Astrocyte (in vitro differentiated cells and primary cell): ENCODE data around the gene CBLC. TPM values are rescaled to one million over a fixed set of nuclear protein-coding genes. Genes with fewer than 3 reads are reported as not detected.
A peak's percentile ranks its signal among the peaks of the same experiment; 100 is the strongest.

Source experiments
- DNase-seq: peaks from one replicate; pipeline ENCODE4 v3.0.0-alpha.2; 2010; ENCODE audit warnings: low read depth
- FAIRE-seq: peaks from 2 replicates; lab custom pipeline; 2011; peaks lifted over from hg19 to GRCh38; lab: Jason Lieb, UNC
- H2AFZ ChIP-seq: 2 replicates; pipeline ENCODE4 v1.6.0; 2012; ENCODE audit warnings: low read depth, low read length, inconsistent platforms
- H3K27ac ChIP-seq: 2 replicates; pipeline ENCODE4 v1.5.1; 2011; ENCODE audit warnings: low read depth, low read length, inconsistent platforms
- H3K27me3 ChIP-seq: 2 replicates; pipeline ENCODE4 v1.6.0; 2011; ENCODE audit warnings: low read length, inconsistent platforms; ENCODE audit not compliant: insufficient read depth
- H3K36me3 ChIP-seq: 2 replicates; pipeline ENCODE4 v1.5.1; 2011; ENCODE audit warnings: low read length, inconsistent platforms; ENCODE audit not compliant: insufficient read depth
- H3K4me1 ChIP-seq: 2 replicates; pipeline ENCODE4 v1.5.1; 2011; ENCODE audit warnings: low read length, inconsistent platforms; ENCODE audit not compliant: insufficient read depth
- H3K4me2 ChIP-seq: 2 replicates; pipeline ENCODE4 v1.6.0; 2012; ENCODE audit warnings: low read length, inconsistent platforms
- H3K4me3 ChIP-seq: 2 replicates; pipeline ENCODE4 v1.5.1; 2011; ENCODE audit warnings: low read depth, mild to moderate bottlenecking, low read length, inconsistent platforms; ENCODE audit not compliant: insufficient read depth
- H3K79me2 ChIP-seq: 2 replicates; pipeline ENCODE4 v1.6.0; 2012; ENCODE audit warnings: mild to moderate bottlenecking, low read length, inconsistent platforms; ENCODE audit not compliant: insufficient read depth
- H3K9ac ChIP-seq: 2 replicates; pipeline ENCODE4 v1.6.0; 2012; ENCODE audit warnings: mild to moderate bottlenecking, low read length, inconsistent platforms
- H3K9me3 ChIP-seq: 2 replicates; pipeline ENCODE4 v1.5.1; 2012; ENCODE audit warnings: low read depth, mild to moderate bottlenecking, low read length, inconsistent platforms; ENCODE audit not compliant: insufficient read depth
- H4K20me1 ChIP-seq: 2 replicates; pipeline ENCODE4 v1.6.0; 2012; ENCODE audit warnings: low read length, inconsistent platforms; ENCODE audit not compliant: insufficient read depth
- H3K27ac Mint-ChIP-seq: one replicate; pipeline ENCODE4 v1.8.0; 2021; ENCODE audit warnings: mild to moderate bottlenecking, mixed read lengths; ENCODE audit not compliant: unreplicated experiment
- H3K27me3 Mint-ChIP-seq: one replicate; pipeline ENCODE4 v1.8.0; 2021; ENCODE audit warnings: low read depth, mixed read lengths; ENCODE audit not compliant: unreplicated experiment
- H3K36me3 Mint-ChIP-seq: one replicate; pipeline ENCODE4 v1.8.0; 2021; ENCODE audit warnings: low read depth, mixed read lengths; ENCODE audit not compliant: unreplicated experiment
- H3K4me1 Mint-ChIP-seq: one replicate; pipeline ENCODE4 v1.8.0; 2021; ENCODE audit warnings: low read depth, mixed read lengths; ENCODE audit not compliant: unreplicated experiment
- H3K4me3 Mint-ChIP-seq: one replicate; pipeline ENCODE4 v1.8.0; 2021; ENCODE audit warnings: mild to moderate bottlenecking, moderate library complexity, mixed read lengths; ENCODE audit not compliant: unreplicated experiment
- H3K9me3 Mint-ChIP-seq: one replicate; pipeline ENCODE4 v1.8.0; 2021; ENCODE audit warnings: mild to moderate bottlenecking, mixed read lengths; ENCODE audit not compliant: unreplicated experiment
- EZH2 ChIP-seq: IDR thresholded peaks from 2 replicates; pipeline ENCODE4 v1.6.1; 2012; ENCODE audit warnings: mild to moderate bottlenecking, low read length, inconsistent platforms; ENCODE audit not compliant: insufficient read depth
- total RNA-seq: library from RNA; stranded (reverse); gene quantifications from 2 replicates; pipeline ENCODE4 v1.2.1, GENCODE V29; 2021
- TF ChIP-seq, protein P1 (sequence below): IDR thresholded peaks from 2 replicates; pipeline ENCODE4 v1.5.1; 2011; ENCODE audit warnings: low read depth, mild to moderate bottlenecking, inconsistent platforms, low read length, moderate library complexity; ENCODE audit not compliant: insufficient read depth

The CBLC gene
- total RNA-seq, 1 donor from 2014 or later: not detected

DNA sequence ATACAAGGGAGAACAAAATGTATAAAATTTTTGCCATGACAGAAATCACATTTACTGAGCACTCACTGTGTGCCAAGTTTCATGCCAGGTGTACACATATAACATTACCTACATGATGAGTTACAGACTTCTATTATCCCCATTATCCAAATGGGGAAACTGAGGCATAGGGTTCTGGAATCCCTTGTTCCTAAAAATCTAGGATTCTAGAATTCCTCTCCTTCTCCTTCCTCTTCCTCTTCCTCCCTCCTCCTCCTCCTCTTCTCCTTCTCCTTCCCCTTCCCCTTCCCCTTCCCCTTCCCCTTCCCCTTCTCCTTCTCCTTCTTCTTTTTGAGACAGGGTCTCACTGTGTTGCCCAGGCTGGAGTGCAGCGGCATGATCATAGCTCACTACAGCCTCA lies 43.3 kb upstream of the CBLC start:
- no peaks in the 10 kb centered on the region for H3K36me3 Mint-ChIP-seq

DNA sequence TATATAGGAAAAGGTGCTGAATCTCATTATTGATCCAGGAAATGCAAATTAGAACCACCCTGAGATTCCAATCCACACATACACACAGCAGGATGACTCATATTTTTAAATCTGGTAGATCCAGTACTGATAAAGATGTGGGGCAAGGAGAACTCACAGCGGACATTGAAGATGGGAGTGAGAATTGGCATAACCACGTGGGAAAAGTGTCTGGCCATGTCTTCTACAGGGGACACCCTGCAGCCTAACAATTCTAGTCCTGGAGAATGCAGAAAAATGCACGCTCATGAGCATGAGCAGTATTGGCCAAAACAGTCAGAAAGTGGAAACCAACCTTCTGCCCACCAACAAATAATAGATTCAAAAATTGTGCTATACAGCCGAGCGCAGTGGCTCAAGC lies 42.7 kb upstream of the CBLC start:
- TF ChIP-seq, protein P1, sequence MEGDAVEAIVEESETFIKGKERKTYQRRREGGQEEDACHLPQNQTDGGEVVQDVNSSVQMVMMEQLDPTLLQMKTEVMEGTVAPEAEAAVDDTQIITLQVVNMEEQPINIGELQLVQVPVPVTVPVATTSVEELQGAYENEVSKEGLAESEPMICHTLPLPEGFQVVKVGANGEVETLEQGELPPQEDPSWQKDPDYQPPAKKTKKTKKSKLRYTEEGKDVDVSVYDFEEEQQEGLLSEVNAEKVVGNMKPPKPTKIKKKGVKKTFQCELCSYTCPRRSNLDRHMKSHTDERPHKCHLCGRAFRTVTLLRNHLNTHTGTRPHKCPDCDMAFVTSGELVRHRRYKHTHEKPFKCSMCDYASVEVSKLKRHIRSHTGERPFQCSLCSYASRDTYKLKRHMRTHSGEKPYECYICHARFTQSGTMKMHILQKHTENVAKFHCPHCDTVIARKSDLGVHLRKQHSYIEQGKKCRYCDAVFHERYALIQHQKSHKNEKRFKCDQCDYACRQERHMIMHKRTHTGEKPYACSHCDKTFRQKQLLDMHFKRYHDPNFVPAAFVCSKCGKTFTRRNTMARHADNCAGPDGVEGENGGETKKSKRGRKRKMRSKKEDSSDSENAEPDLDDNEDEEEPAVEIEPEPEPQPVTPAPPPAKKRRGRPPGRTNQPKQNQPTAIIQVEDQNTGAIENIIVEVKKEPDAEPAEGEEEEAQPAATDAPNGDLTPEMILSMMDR: no peak
- no peak for TF ChIP-seq EZH2
- no peak overlapping the region for H2AFZ ChIP-seq
- no peaks in the 10 kb centered on the region for H3K79me2 ChIP-seq
- FAIRE-seq (no peak), DNase-seq (no peak)
- Mint-ChIP-seq H3K27me3 (peaks cover 5% of the 10 kb centered on the region), H3K36me3 (no peaks in the 10 kb centered on the region), H3K9me3 (no peaks in the 10 kb centered on the region), H3K27ac (no peak overlapping the region), H3K4me1 (peaks cover 3% of the 10 kb centered on the region), H3K4me3 (no peak overlapping the region)
- no peak overlapping the region for H3K27ac ChIP-seq
- H3K9me3 ChIP-seq: no peaks in the 10 kb centered on the region
- H3K36me3 ChIP-seq: no peaks in the 10 kb centered on the region
- no peak overlapping the region for H3K4me2 ChIP-seq
- peaks cover 22% of the 10 kb centered on the region for H3K4me1 ChIP-seq
- H3K9ac ChIP-seq: no peak overlapping the region
- no peaks in the 10 kb centered on the region for H3K27me3 ChIP-seq
- no peaks in the 10 kb centered on the region for H4K20me1 ChIP-seq
- no peak overlapping the region for H3K4me3 ChIP-seq

More for the DNA sequence above, 43.3 kb upstream of the CBLC start:
- Histone ChIP-seq H3K79me2 (no peaks in the 10 kb centered on the region), H3K36me3 (no peaks in the 10 kb centered on the region), H3K9me3 (no peaks in the 10 kb centered on the region), H3K27ac (no peak overlapping the region), H2AFZ (no peak overlapping the region), H3K4me1 (peaks cover 22% of the 10 kb centered on the region), H3K4me3 (no peak overlapping the region), H3K9ac (no peak overlapping the region), H3K4me2 (no peak overlapping the region), H4K20me1 (no peaks in the 10 kb centered on the region), H3K27me3 (no peaks in the 10 kb centered on the region)
- Mint-ChIP-seq H3K4me1 (peaks cover 3% of the 10 kb centered on the region), H3K27ac (no peak overlapping the region), H3K4me3 (no peak overlapping the region), H3K9me3 (no peaks in the 10 kb centered on the region), H3K27me3 (peaks cover 7% of the 10 kb centered on the region)
- DNase-seq (no peak), FAIRE-seq (no peak)
- TF ChIP-seq, protein P1: no peak
- no peak for TF ChIP-seq EZH2

DNA sequence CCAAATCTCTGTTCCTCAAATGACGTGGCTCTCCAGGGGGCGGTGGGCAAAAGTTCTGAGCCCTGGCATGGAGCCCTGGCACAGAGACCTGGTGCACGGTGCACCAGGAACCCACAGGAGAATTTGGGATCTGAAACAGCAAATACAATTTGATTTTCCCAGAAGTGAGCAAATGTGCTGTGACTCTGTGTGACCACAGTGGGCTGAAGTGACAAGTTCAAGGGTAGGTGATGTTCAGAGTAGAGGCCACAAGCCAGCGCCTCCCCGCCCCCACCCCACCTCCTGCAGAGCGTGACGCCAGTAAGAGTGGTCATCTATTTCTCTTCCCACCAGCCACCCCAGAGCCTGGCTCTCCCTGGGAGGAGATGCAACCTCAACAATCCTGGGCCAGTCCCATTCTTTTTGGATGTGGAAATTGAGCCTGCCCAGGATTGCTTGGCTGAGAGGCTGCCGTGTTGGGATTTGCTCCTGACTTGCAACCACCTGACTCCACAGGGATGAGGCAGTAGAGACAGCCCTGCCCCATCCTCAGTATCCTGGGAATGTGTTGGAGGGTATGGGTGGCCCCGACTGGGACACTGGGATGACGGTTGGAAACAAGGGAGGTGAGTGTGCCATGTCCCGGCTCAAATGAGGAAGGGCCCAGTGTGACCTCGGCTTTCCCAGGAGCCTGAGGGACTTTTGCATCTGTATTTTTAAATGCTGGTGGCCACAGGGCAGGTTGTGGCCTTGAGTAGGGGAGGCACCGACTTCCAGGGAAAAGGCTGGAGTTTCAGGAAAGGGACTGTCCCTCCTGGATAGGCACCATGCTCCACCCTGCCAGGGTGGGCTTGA lies 40.2 kb upstream of the CBLC start:
- H3K79me2 ChIP-seq: no peaks in the 10 kb centered on the region
- peaks cover 33% of the 10 kb centered on the region for H3K4me1 ChIP-seq
- no peaks in the 10 kb centered on the region for H3K36me3 Mint-ChIP-seq
- H3K4me3 ChIP-seq: no peak overlapping the region
- H3K36me3 ChIP-seq: no peaks in the 10 kb centered on the region
- H3K9me3 ChIP-seq: no peaks in the 10 kb centered on the region
- H3K9me3 Mint-ChIP-seq: no peaks in the 10 kb centered on the region
- no peak overlapping the region for H3K27ac Mint-ChIP-seq
- TF ChIP-seq, protein P1: no peak
- no peak for TF ChIP-seq EZH2
- FAIRE-seq (no peak), DNase-seq (peak; percentile 82)
- no peak overlapping the region for H2AFZ ChIP-seq
- H3K27me3 Mint-ChIP-seq: peaks cover 3% of the 10 kb centered on the region
- no peak overlapping the region for H3K4me3 Mint-ChIP-seq
- no peaks in the 10 kb centered on the region for H4K20me1 ChIP-seq
- peak overlapping the region; percentile 67 for H3K27ac ChIP-seq
- H3K4me1 Mint-ChIP-seq: peaks cover 7% of the 10 kb centered on the region
- H3K27me3 ChIP-seq: no peaks in the 10 kb centered on the region
- peak overlapping the region; percentile 43 for H3K9ac ChIP-seq
- peak overlapping the region; percentile 17 for H3K4me2 ChIP-seq
